BJ (cell line): ENCODE results near the gene SLC16A5. TPM values are rescaled to one million over a fixed set of nuclear protein-coding genes. Genes with fewer than 3 reads are reported as not detected.

Experiments
- CTCF ChIA-PET: fragments of 350-600 bp; formaldehyde crosslinking; extraction: SDS; loops from one replicate; lab custom pipeline; 2021; ENCODE audit warnings: antibody characterized with exemption, inconsistent platforms; lab: Yijun Ruan, JAX
- POLR2A ChIA-PET: fragments of 300-600 bp; sonication (Branson Sonifier 250); formaldehyde crosslinking; extraction: SDS; loops from one replicate; lab custom pipeline; 2021; ENCODE audit warnings: antibody characterized with exemption; lab: Charles Lee
- DNase-seq: peaks from one replicate; pipeline ENCODE4 v3.0.0-alpha.2; 2011; ENCODE audit warnings: low read depth
- H3K27me3 ChIP-seq: 2 replicates; pipeline ENCODE4 v1.6.0; 2011; ENCODE audit warnings: low read length; ENCODE audit not compliant: control insufficient read depth, insufficient read depth
- H3K36me3 ChIP-seq: 2 replicates; pipeline ENCODE4 v1.5.1; 2011; ENCODE audit warnings: low read length; ENCODE audit not compliant: control insufficient read depth, insufficient read depth
- H3K4me3 ChIP-seq: 2 replicates; pipeline ENCODE4 v1.5.1; 2011; ENCODE audit warnings: low read depth, mild to moderate bottlenecking, control low read depth, low read length
- CTCF ChIP-seq: IDR thresholded peaks from 2 replicates; pipeline ENCODE4 v1.5.1; 2011; ENCODE audit warnings: low read depth, mild to moderate bottlenecking, control low read depth, inconsistent platforms, low read length, moderate library complexity; ENCODE audit not compliant: insufficient read depth
- polyA plus RNA-seq: library from polyadenylated mRNA; depleted of rRNA; stranded (reverse); fragments of >200 nt; gene quantifications from 2 replicates; pipeline ENCODE4 v1.2.3, GENCODE V29; 2011

SLC16A5 gene
- polyA plus RNA-seq, 1 experiment, result 18.3 TPM

- ChIA-PET CTCF (interaction anchor here (1.3 to 1.4 kb wide), 3 partner anchors 19 to 115 kb away, joined by 3 to 7 read pairs (median 4); no protein-coding TSS in a partner anchor), POLR2A (no interaction called here)
- no peak overlapping the region for H3K4me3 ChIP-seq
- no peak for TF ChIP-seq CTCF
- no peaks in the 10 kb centered on the region for H3K36me3 ChIP-seq
- DNase-seq, result no peak
- H3K27me3 ChIP-seq, result no peaks in the 10 kb centered on the region
These were observed 1.1 kb upstream of the SLC16A5 start for GRCh38 chr17:75086496-75087181.

GRCh38 chr17:75087182-75087557, 584 bp upstream of the SLC16A5 start:
- H3K4me3 ChIP-seq, result peak overlapping the region; percentile 69
- CTCF ChIA-PET, result interaction anchor here (0.5 to 1.4 kb wide), 6 partner anchors 10 to 115 kb away, joined by 3 to 7 read pairs (median 4); no protein-coding TSS in a partner anchor
- no peaks in the 10 kb centered on the region for H3K36me3 ChIP-seq
- DNase-seq, result no peak
- no peaks in the 10 kb centered on the region for H3K27me3 ChIP-seq
- POLR2A ChIA-PET, result interaction anchor here (0.9 to 1.3 kb wide), 2 partner anchors 9 to 28 kb away, joined by 4 to 5 read pairs; no protein-coding TSS in a partner anchor
- no peak for TF ChIP-seq CTCF

GRCh38 chr17:75088465-75089417, 987 bp downstream of the SLC16A5 start:
- DNase-seq, result no peak
- no peaks in the 10 kb centered on the region for H3K27me3 ChIP-seq
- POLR2A ChIA-PET, result interaction anchor here (0.5 to 1.3 kb wide), 3 partner anchors 8 to 113 kb away, joined by 3 to 5 read pairs (median 4); no protein-coding TSS in a partner anchor
- 0 out of 2 replicates have a peak, but pooled peaks have one; percentile 8 for TF ChIP-seq CTCF
- H3K4me3 ChIP-seq, result peak overlapping the region; percentile 69
- H3K36me3 ChIP-seq, result no peaks in the 10 kb centered on the region
- CTCF ChIA-PET, result interaction anchor here (1.0 to 1.4 kb wide), 8 partner anchors 9 to 42 kb away, joined by 3 to 6 read pairs (median 4); partner anchors contain the start of gene NT5C

GRCh38 chr17:75090871-75091854, 3.4 kb downstream of the SLC16A5 start:
- no peak for DNase-seq
- ChIA-PET POLR2A (interaction anchor here (0.7 kb wide), 1 partner anchor 18 kb away, joined by 3 read pairs; no protein-coding TSS in a partner anchor), CTCF (interaction anchor here (0.8 to 1.7 kb wide), 10 partner anchors 10 to 130 kb away, joined by 3 to 7 read pairs (median 3); partner anchors contain the start of gene NT5C)
- H3K27me3 ChIP-seq, result no peaks in the 10 kb centered on the region
- H3K4me3 ChIP-seq, result no peak overlapping the region
- H3K36me3 ChIP-seq, result no peaks in the 10 kb centered on the region
- TF ChIP-seq CTCF, result no peak
